ENCODE results near the gene IQGAP3. TPM values are rescaled to one million over a fixed set of nuclear protein-coding genes. Genes with fewer than 3 reads are reported as not detected.

The IQGAP3 gene
- total RNA-seq, 1 donor from 2014 or later = 4.6 TPM

DNA sequence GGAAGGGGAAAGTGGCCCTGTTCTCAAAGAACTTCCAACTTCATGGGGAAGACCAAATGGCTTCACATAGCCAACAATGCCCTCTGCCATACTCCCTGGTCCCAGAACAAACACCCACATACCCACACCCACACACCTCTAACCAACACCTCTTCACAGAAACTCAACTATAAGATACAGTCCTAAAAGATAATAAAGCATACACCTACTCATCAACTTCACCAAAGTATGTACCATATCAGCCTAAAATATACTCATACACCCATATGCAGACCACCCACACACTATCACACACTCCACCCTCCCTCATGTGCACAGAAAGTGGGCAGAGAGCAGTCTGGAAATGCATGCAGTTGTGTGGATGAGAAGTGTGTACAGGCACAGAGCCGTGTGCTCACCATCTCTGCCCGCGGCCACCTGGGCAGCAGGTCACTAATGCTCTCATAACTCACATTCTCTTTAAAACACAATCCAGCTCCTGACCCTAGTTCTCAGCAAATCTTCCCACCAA lies 27.7 kb downstream of the IQGAP3 start:
- DNase-seq (ENCODE audit: low spot score) = no peak

DNA sequence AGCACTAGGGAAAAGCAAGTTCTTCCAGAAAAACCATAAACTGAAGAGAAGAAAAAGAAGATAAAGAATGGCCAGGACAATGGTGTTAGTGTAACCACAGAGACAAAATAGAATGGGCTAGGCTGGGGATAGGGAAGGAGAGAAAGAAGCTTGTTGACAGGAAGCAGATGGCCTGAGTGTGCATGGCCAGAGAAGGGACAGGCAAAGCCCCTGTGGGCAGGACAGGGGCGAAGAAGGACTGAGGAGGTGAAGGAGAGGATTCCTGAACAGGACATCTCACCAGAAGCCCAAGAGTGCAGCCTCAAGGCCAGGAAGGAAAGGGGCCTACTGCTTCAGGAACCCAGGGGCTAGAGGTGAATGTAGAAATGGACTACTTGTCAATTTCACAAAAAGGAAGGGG lies 29.3 kb downstream of the IQGAP3 start:
- no peak for DNase-seq (ENCODE audit: low spot score)

DNA sequence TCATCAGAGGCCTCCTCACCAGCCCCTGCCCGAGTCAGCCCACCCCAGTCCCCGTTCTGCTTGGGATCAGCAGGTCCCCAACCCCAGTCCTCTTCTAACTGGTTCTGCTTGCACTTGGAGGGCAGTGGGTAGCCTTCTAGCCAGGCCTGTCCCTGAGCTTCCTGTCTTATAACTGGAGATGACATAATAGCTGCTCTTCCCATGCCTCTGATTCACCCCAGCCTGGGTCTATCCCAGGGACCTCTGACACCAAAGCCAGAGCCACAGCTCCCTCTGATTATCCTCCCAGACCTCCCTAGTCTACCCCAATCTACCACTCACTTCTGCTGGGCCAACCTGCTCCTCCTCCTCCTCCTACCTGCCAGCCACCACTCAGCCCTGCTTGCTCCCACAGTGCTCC lies 31.4 kb downstream of the IQGAP3 start:
- no peak for DNase-seq (ENCODE audit: low spot score)

DNA sequence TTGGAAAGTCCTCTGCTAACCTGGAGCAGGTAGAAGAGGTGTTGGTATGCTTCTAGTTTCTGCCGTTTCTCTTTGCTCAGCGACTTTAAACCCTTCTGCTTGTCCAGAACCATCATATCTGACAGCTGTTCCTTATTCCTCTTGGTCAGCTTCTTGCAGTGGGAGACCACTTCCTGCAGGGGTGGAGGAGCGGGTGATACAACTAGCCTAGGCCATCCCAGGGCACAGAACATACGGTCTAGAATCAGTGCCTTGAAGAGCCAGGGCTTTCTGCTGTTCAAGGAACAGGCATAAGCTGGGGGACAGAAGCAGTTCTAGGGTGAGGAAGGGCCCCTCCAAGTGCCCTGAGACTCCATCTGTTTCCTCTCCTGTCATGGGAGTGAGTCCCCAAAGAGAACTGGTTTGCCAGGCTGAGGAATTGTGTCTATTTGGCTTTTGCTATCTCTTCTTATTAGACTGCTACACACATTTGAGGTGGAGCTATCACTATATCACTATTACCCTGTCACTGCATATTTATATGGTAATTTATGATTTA lies 32.5 kb downstream of the IQGAP3 start:
- DNase-seq (ENCODE audit: low spot score) = no peak

DNA sequence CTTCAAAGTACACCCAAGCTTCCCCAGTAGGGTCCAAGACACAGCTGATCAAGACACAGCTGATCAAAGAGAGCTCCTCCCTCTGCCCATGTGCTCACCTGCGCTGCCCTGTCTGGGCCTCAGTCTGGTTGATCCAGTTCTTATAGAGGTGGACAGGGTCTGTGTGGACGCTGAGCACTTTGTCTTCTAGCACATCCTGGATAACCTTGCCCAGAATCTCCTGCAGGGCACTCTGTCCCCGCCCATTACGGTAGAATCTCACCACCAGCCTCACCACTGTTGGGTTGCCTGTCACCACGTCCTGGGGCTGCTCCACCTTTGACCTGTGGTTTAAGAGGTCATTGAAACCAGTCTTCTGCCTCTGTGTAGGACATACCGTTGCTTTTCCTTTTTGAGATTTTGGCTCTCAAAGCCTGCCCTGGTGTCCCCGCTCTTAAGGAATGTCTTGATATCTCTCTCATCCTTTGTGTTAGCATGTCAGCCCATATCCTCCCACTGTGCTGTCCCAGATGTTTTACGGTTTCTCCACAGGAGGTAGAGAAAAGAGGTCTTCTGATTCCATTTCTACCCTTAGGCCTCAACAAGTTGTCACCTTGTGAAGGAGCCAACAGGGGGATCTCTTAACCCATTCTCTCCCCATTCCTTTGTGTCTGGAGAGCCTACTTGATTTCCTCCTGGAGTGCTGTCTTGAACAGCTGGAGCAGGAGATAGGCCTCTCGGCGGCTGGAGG lies 33.5 kb downstream of the IQGAP3 start:
- no peak for DNase-seq (ENCODE audit: low spot score)

DNA sequence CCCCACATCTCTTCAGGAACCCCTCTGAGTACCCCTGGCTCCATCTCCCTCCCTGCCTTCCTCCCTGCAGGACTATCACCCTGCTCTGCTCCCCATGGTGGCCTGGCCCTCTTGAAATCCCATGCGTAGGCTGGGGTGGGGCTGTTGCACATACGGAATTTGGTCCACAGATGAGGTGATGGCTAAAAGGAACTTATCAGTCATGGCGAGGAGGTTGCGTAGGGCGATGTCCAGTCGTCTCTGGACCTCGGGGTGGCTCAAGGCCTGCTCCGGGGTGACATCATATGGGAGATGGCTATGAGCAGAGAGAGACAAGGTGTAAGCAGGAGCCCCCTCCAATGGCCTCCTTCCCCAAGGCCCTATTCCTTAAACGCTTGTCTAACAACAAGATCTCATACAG lies 35.3 kb downstream of the IQGAP3 start:
- no peak for DNase-seq (ENCODE audit: low spot score)

DNA sequence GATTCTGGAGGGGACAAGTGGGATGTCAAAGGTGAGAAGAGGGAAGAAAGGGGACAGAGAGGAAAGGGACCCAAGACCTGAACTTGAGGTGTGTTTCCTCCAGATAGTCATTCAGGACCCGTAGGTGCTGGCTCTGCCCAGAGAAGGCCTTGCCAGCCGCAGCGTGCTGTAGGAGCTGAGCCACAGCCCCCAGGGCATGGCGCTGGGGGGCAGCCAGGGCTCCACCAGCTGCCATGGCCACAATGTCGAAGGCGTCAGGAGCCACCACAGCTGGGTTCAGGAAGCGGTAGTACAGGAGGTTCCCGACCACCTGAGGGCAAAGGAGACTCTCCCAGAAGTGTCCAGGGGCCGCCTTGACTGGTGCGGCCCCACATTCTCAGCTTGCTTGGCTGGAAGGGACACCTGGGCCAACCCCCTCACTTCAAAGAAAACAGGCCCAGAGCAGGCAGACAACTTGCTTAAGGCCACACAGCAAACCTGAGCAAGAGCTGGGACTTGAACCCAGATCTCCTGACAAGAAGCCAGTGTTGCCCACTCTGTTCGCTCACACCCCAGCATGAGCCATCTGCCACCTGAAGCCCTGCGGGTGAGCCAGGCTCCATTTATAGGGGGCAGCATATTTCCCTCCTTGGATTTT lies 37.8 kb downstream of the IQGAP3 start:
- DNase-seq (ENCODE audit: low spot score) = no peak

DNA sequence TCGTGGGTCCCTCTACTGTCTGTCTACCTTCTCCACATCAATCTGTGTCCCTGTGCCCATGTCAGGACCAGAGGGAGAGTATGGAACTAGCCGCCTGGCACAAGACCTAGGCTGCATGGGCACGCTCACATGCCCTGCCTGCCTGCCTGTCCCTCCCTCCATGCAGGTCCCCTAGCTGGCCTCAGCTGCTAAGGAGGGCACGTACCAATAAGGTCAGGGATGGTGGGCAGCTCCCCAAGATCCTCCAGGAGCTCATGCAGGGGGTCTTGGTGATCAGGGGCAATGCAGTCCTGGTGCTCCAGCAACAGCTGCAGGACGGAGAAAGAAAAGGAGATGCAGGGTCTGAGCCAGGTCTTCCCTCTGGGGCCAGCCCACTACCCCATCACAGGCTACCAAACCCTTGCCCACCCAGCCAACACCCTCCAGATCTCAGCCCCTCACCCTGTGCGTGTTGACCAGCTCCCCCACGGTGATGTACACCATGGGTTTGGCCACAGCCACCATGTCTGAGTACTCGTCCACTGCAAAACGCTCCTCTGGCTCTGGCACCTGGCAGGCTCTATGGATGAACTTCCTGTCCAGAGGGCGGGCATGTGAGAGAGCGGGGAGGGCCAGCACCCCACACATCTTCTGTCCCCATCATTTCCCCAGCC lies 38.7 kb downstream of the IQGAP3 start:
- DNase-seq (ENCODE audit: low spot score) = no peak

DNA sequence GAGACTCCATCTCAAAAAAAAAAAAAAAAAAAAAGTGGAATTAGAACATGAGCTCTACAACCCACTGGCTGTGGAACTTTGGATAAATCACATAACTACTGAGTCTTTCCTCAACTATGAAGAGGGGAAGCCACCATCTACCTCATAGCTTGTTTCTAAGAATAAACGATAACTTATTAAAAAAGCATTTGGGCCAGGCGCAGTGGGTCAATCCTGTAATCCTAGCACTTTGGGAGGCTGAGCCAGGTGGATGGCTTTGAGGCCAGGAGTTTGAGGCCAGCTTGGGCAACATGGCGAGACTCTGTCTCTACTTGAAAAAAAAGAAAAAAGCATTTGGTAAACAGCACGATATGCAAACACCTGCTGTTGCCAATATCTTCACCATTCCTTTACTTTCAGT lies 40.0 kb downstream of the IQGAP3 start:
- no peak for DNase-seq (ENCODE audit: low spot score)

DNA sequence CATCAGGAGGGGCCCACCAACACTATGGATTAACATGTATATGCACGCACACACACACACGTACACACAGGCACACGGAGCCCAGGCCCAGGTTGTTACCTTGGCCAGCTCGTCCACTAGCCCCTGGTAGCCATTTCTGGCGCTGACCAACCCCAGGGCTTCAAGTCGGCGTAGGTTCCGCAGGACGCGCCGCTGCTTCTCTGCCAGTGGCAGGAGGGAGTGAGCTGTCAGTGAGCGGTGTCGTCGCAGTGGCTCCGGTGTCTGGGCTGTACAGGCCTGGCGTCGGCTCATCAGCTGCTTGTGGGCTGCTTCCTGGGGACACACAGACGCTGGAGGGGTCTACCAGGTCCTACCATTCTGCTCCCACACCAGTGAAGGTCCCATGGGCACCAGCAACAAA lies 42.4 kb downstream of the IQGAP3 start:
- no peak for DNase-seq (ENCODE audit: low spot score)

DNA sequence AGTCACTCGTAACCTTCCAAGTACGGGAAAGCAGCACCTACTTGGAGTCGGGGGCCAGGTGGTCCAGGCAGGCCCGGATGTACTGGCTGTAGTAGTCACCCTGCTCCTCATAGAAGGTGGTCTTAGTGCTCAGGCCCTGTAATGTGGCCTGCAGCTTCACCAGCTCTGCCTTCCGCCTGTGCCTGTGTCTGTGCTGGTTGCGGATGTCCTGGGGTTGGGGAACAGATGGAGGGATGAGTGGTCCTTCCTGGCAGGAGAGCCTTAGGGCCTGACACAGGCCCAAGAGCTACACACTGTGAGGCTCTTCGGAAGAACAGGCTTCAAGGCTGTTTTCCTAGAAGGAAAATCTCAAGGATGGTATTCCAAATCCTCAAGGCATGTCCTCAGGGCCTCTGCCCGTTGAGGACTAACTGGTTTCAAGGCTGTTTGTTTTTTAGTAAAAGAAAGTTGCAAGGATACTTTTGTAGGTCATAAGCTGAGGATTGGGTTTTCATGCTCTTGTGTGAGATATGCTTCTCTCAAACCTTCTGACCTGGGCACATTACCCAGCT lies 43.4 kb downstream of the IQGAP3 start:
- no peak for DNase-seq (ENCODE audit: low spot score)

DNA sequence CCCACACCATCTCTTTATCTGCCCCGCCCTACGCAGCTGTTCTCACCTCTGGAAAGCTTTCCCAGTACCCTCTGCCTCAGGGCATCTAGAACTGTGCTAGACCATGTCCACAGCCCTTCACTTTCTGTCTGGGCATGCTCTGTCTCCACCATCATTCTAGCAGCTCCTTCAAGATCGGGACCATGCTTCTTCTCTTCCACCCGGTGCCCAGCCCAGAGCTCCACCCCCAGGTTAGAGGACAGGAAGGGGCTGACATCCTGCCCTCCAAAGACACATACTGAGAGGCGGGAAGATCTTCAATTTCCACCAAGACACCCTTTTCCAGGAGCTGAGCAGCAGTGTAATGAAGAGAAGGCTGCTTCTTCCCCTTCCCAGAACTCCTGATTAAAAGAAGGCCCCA lies 44.1 kb downstream of the IQGAP3 start:
- no peak for DNase-seq (ENCODE audit: low spot score)

DNA sequence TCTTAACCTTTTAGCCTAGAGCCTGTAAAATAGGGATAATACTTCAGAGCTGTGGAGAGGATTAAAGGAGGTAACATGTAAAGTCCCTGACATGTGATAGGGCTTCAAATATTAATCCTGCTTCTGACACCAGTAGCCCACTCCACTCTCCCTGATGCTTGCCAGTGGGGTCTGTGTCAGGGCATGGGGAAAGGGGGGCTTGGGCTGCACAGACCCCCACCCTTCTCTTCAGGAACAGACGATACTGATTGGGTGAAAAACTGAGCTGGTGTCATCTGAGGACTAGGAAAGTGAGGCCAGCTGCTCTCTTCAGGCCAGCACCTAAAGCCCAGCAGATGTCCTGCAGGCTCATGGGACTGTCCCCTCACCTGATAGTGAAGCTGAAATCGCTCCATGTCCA lies 44.8 kb downstream of the IQGAP3 start:
- no peak for DNase-seq (ENCODE audit: low spot score)

DNA sequence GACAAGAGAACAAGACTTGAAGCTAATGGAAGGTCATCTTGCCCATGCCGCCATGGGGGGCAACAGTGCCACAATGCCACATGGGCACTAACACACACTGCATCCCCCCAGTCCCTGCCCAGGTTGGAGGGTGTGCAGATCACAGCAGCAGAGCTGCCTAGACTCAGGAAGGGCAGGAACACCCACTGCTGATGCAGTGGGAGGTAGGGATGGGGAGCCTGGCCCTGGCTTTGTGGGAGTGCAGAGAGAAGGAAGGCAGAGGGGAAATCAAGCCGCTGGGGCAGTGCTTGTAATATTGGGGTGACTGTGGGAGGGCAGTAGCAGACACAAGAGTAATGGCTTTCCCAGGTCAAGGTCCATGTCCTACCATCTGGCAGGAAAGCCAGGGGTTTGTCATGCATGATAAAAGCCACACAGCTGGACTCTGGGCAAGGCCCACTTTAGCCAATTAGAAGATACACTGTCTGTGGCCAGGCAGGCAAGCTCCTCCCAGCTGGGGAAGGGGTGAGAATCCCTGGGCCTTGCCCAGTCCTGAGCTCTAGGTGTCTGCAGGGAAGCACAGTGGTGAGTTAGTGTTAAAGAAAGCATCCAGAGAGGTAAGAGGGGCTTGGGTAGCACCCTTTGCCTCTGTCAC lies 46.4 kb downstream of the IQGAP3 start:
- no peak for DNase-seq (ENCODE audit: low spot score)

DNA sequence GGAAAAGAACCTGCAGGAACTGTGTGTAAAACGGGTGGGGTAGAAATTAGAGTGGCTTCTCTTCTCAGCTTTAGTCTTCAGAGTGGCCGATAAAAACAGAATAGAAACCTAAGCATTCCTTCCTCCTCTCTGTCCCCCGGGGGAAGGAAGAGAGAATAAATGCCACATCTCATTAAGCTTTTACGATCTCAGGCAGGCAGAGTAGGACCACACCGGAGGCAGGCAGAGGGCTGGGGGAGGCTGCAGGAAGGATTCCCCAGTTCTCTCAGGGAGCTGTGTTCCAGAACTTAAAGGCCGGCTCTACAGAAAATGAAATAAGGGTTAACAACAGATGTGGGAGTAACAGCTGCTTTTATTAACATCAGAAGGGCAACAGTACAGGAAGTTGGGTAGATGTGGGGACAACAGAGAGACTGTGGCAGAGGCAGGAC lies 47.3 kb downstream of the IQGAP3 start:
- DNase-seq (ENCODE audit: low spot score) = no peak

DNA sequence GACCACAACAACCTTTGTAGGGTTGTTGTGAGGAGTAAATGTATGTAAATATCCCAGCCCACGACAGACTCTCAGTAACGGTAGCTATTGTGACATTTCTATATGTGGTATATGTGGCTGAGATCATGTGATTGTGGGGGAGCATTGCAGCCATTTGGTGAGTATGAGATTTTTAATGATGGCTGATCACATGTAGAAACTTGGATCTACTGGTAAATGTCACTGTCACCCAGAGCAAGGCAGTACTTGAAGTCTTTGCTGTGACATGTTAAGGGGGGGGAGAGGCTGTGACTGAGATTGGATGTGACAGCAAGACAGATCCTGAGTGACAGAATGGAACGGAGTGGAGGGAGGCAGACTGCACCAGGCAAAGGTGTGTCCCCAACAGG lies 47.9 kb downstream of the IQGAP3 start:
- DNase-seq (ENCODE audit: low spot score) = no peak

DNA sequence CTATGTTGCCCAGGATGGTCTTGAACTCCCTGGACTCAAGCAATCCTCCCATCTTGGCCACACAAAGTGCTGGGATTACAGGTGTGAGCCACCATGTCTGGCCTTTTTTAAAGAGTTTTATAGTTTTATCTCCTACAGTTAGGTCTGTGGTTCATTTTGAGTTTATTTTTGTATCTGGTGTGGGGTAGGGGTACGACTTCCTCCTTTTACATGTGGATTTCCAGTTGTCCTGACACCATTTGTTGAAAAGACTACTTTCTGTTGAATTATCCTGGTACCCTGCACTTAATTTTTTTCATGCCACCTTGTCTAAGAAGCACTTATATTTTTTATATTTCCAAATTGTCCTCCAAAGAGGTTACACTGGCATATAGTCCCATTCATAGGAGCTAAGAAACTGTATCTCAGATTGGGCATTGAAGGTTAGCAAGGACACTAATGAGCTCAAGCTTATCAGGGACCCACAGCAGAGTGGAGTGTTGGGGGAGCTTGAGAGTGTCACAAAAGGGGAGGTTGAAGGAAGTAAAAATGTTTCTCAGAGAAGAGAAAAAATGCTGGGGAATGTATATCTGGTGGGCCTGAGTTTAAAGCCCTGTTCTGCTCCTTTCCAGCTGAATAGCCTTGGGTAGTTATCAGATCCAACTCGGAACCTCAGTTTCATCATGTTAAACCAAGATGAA lies 48.4 kb downstream of the IQGAP3 start:
- no peak for DNase-seq (ENCODE audit: low spot score)

DNA sequence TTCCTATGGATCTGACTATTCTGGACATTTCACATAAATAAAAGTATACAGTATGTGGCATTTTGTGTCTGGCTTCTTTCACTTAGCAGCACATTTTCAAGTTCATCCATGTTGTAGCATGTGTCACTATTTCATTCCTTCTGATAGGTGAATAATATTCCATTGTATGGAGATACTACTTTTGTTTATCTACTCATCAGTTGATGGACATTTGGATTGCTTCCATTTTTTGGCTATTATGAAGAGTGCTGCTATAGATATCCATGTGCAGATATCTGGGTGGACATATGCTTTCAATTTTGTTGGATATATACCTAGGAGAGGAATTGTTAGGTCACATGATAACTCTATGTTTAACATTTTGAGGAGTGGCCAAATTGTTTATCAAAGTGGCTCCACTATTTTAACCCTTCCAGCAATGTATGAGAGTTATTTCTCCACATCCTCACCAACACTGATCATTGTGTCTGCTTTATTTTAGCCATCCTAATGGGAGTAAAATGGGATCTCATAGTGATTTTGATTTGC lies 49.9 kb downstream of the IQGAP3 start:
- no peak for DNase-seq (ENCODE audit: low spot score)

DNA sequence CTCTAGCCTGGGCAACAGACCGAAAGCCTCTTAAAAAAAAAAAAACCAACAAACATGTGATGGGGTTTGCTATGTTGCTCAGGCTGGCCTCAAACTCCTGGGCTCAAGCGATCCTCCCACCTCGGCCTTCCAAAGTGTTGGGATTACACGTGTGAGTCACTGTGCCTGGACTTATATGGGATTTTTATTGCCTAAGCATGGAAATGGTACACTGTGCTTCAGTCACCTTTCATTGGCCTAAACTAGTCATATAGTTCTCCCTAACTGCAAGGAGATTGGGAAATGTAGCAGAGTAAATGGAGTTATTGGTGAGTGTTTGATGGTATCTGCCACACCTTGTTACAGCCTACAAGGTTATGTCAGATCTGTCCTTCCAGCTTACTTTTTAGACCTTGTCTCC lies 54.6 kb downstream of the IQGAP3 start:
- no peak for DNase-seq (ENCODE audit: low spot score)

DNA sequence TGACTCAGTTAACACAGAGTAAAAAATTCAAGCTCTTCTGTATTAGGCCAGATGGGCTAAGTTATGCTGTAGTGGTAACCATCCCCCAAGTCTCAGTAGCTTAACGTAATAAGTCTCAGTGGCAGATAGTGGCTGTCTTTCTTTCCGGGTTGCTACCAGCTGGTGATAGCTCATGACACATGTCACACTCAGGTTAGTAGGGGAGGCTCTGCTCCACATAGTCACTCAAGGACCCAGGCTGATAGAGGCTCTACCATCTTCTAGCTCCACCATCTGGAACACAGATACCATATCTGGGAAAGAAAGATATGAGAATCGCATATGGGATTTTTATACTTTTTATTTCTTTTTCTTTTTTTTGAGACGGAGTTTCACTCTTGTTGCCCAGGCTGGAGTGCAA lies 55.5 kb downstream of the IQGAP3 start:
- DNase-seq (ENCODE audit: low spot score) = no peak

DNA sequence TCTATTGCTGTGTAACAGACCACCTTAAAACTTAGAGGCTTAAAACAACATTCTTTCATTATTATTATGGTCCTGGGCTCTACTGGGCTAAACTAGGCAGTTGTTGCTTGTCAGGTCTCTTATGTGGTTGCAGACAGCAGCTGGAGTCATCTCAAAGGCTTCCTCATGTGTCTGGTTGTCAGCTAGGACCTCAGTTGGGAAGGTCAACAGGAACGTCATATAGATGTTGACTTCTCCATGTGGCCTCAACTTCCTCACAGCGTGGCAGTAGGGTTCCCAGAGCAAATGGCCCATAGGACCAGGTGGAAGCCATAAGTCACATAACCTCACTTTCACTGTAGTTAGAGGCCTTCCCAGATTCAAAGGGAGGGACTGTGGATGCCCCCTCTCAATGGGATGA lies 56.4 kb downstream of the IQGAP3 start:
- no peak for DNase-seq (ENCODE audit: low spot score)

Measured in umbilical cord (tissue), 2 donors.